OCI-LY1 (cell line): Measurements from ENCODE around the gene CAMTA1.

Experiments
- H2AFZ ChIP-seq: fragments of 200-600 bp; sonication (generic), shearing (Covaris generic); 2 replicates; pipeline ENCODE4 v1.6.0; 2014; ENCODE audit warnings: antibody characterized with exemption, mild to moderate bottlenecking, low read length
- H3F3A ChIP-seq: fragments of 200-600 bp; sonication (generic), shearing (Covaris generic); 2 replicates; pipeline ENCODE4 v1.6.0; 2014; ENCODE audit warnings: mild to moderate bottlenecking, antibody characterized with exemption, low read length, moderate library complexity; ENCODE audit not compliant: insufficient read depth
- H3K27ac ChIP-seq: fragments of 200-600 bp; sonication (generic); 2 replicates; pipeline ENCODE4 v1.5.1; 2014; ENCODE audit warnings: low read length, mixed run types, mild to moderate bottlenecking, low read depth; ENCODE audit not compliant: poor library complexity, severe bottlenecking
- H3K27me3 ChIP-seq: fragments of 200-600 bp; sonication (generic); 2 replicates; pipeline ENCODE4 v1.6.0; 2014; ENCODE audit warnings: antibody characterized with exemption, mild to moderate bottlenecking, low read length, moderate library complexity; ENCODE audit not compliant: insufficient read depth
- H3K36me3 ChIP-seq: fragments of 200-600 bp; sonication (generic); 2 replicates; pipeline ENCODE4 v1.6.1; 2014; ENCODE audit warnings: mild to moderate bottlenecking, antibody characterized with exemption, low read length, moderate library complexity, mixed read lengths; ENCODE audit not compliant: insufficient read depth
- H3K4me1 ChIP-seq: fragments of 200-600 bp; sonication (generic); 2 replicates; pipeline ENCODE4 v1.5.1; 2014; ENCODE audit warnings: mild to moderate bottlenecking, low read length, moderate library complexity; ENCODE audit not compliant: insufficient read depth, severe bottlenecking
- H3K4me2 ChIP-seq: fragments of 200-600 bp; sonication (generic), shearing (Covaris generic); 2 replicates; pipeline ENCODE4 v1.6.1; 2014; ENCODE audit warnings: low read length
- H3K4me3 ChIP-seq: fragments of 200-600 bp; sonication (generic); 2 replicates; pipeline ENCODE4 v1.5.1; 2014; ENCODE audit warnings: low read length, low read depth, mild to moderate bottlenecking, mixed read lengths; ENCODE audit not compliant: poor library complexity, severe bottlenecking
- H3K79me2 ChIP-seq: fragments of 200-600 bp; shearing (Covaris generic); 2 replicates; pipeline ENCODE4 v1.6.1; 2016; ENCODE audit warnings: mixed run types, low read length, mixed read lengths; ENCODE audit not compliant: insufficient read depth
- H3K9ac ChIP-seq: fragments of 200-600 bp; sonication (generic), shearing (Covaris generic); 2 replicates; pipeline ENCODE4 v1.6.1; 2014; ENCODE audit warnings: mild to moderate bottlenecking, low read length, mixed read lengths
- H3K9me2 ChIP-seq: fragments of 200-600 bp; sonication (generic), shearing (Covaris generic); 2 replicates; pipeline ENCODE4 v1.6.1; 2014; ENCODE audit warnings: low read depth, mild to moderate bottlenecking, low read length, mixed read lengths
- H3K9me3 ChIP-seq: fragments of 200-600 bp; shearing (Covaris generic); 2 replicates; pipeline ENCODE4 v1.6.1; 2014; ENCODE audit warnings: low read length, mixed read lengths
- H4K20me1 ChIP-seq: fragments of 200-600 bp; sonication (generic), shearing (Covaris generic); 2 replicates; pipeline ENCODE4 v1.6.0; 2016; ENCODE audit warnings: mild to moderate bottlenecking, low read length; ENCODE audit not compliant: insufficient read depth
- EZH2 ChIP-seq: fragments of 200-600 bp; sonication (generic), shearing (Covaris generic); IDR thresholded peaks from 2 replicates; pipeline ENCODE4 v1.8.0; 2017; ENCODE audit warnings: borderline replicate concordance, mixed run types, mild to moderate bottlenecking, antibody characterized with exemption, low read length, moderate library complexity, mixed read lengths
- TF ChIP-seq, protein P1 (sequence below): fragments of 200-600 bp; sonication (generic), shearing (Covaris generic); IDR thresholded peaks from 2 replicates; pipeline ENCODE4 v1.5.1; 2017; ENCODE audit warnings: mild to moderate bottlenecking, antibody characterized with exemption, low read length, moderate library complexity, mixed read lengths

Gene CAMTA1

DNA sequence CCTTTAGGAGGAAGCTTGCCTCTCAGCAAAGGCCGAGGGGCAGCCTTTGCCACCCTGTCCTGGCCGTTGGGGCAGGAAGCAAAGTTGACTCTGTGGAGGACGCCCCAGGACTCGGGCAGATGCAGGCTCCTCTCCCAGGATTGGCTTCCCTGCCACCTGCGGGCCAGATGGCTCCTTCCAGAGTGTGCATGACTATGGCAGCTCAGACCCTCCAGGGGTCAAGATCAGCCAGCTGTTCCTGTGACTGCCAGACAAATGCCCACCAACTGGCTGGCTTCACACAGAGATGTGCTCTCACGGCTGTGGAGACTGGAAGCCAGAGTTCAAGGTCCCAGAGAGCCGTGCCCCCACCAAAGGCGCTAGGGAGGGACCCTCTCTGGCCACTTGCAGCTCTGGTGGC lies 898.9 kb downstream of the CAMTA1 start:
- Histone ChIP-seq H3F3A (no peaks in the 10 kb centered on the region), H3K4me1 (no peaks in the 10 kb centered on the region), H3K36me3 (no peaks in the 10 kb centered on the region), H4K20me1 (no peaks in the 10 kb centered on the region), H3K9me2 (no peaks in the 10 kb centered on the region), H3K9ac (no peak overlapping the region), H3K79me2 (no peaks in the 10 kb centered on the region), H2AFZ (no peak overlapping the region), H3K9me3 (no peaks in the 10 kb centered on the region), H3K27ac (no peak overlapping the region), H3K27me3 (peaks cover 8% of the 10 kb centered on the region; the same call in 1 of the 2 replicates), H3K4me3 (no peak overlapping the region), H3K4me2 (no peak overlapping the region)
- no peak for TF ChIP-seq EZH2
- TF ChIP-seq, protein P1, sequence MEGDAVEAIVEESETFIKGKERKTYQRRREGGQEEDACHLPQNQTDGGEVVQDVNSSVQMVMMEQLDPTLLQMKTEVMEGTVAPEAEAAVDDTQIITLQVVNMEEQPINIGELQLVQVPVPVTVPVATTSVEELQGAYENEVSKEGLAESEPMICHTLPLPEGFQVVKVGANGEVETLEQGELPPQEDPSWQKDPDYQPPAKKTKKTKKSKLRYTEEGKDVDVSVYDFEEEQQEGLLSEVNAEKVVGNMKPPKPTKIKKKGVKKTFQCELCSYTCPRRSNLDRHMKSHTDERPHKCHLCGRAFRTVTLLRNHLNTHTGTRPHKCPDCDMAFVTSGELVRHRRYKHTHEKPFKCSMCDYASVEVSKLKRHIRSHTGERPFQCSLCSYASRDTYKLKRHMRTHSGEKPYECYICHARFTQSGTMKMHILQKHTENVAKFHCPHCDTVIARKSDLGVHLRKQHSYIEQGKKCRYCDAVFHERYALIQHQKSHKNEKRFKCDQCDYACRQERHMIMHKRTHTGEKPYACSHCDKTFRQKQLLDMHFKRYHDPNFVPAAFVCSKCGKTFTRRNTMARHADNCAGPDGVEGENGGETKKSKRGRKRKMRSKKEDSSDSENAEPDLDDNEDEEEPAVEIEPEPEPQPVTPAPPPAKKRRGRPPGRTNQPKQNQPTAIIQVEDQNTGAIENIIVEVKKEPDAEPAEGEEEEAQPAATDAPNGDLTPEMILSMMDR = no peak

DNA sequence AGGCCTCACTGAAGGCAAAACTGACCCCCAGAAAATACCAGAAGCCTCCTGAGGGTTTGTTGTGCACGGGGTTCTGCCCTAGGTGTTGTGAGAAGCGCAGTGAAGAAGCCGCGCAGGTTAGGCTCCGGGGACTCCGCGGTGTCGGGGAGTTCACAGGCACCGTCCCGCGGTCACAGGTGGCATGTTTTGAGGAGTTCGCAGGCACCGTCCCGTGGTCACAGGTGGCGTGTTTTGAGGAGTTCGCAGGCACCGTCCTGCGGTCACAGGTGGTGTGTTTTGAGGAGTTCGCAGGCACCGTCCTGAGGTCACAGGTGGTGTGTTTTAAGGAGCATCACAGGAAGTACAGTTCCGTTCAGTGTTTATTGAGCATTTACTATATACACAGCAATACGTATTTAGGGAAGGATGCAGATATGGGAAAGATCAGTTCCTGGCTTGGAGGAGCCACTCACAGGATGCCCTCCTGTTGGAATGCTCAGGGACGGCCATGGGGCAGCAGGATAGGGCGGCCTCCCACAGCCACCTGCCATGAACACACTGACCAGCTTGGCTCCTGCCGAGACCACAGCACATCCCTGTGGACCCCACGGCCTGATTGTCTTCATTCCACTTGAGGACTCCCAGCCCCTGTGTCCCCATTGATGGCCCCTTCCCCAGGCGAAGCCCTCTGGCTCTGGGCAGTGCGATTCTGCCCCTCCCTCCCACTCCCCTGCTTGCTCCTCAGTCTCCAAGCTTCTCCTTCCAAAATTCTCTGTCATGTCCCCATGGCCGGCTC lies 899.8 kb downstream of the CAMTA1 start:
- no peak overlapping the region for H3K9ac ChIP-seq
- H3F3A ChIP-seq = no peaks in the 10 kb centered on the region
- TF ChIP-seq EZH2 = no peak
- TF ChIP-seq, protein P1 = no peak
- H3K4me1 ChIP-seq = no peaks in the 10 kb centered on the region
- H3K4me2 ChIP-seq = no peak overlapping the region
- no peaks in the 10 kb centered on the region for H3K79me2 ChIP-seq
- H3K27me3 ChIP-seq = peaks cover 8% of the 10 kb centered on the region; the same call in 1 of the 2 replicates
- no peaks in the 10 kb centered on the region for H3K9me2 ChIP-seq
- no peaks in the 10 kb centered on the region for H3K36me3 ChIP-seq
- H3K4me3 ChIP-seq = no peak overlapping the region
- H2AFZ ChIP-seq = no peak overlapping the region
- H4K20me1 ChIP-seq = no peaks in the 10 kb centered on the region
- no peak overlapping the region for H3K27ac ChIP-seq
- no peaks in the 10 kb centered on the region for H3K9me3 ChIP-seq

DNA sequence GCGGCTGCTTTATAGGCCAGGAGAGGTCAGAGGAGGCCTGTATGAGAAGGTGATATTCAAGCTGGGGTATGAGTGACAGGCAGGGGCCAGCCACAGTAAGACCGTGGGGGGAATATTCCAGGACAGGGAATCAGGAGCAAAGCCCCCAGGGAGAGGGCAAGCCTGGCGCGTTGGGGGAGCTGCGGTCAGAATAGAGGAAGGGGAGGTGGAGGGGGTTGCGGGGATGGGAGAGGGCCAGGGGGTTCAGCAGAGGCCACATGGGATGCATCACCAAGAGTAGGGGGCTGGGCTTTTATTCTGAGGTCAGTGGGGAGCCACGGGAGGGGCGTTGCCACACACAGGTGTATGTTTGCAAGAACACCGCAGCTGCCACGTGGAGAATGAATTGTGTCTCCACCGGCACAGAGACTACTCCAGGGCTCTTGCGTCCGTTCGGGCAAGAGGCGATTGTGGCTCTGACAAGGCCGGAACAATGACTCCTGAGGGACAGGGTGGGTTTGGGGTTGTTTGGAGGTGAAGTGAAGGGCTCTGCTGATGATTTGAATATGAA lies 901.1 kb downstream of the CAMTA1 start:
- Histone ChIP-seq H3K36me3 (no peaks in the 10 kb centered on the region), H3K4me3 (no peak overlapping the region), H3F3A (no peaks in the 10 kb centered on the region), H3K4me2 (no peak overlapping the region), H3K4me1 (no peaks in the 10 kb centered on the region), H3K27ac (no peak overlapping the region), H3K9me3 (no peaks in the 10 kb centered on the region), H3K27me3 (peaks cover 8% of the 10 kb centered on the region; the same call in 1 of the 2 replicates), H3K9me2 (no peaks in the 10 kb centered on the region), H3K9ac (no peak overlapping the region), H3K79me2 (no peaks in the 10 kb centered on the region), H2AFZ (no peak overlapping the region), H4K20me1 (no peaks in the 10 kb centered on the region)
- TF ChIP-seq, protein P1 = no peak
